ENCODE results near the gene THSD4.

The THSD4 gene

DNA sequence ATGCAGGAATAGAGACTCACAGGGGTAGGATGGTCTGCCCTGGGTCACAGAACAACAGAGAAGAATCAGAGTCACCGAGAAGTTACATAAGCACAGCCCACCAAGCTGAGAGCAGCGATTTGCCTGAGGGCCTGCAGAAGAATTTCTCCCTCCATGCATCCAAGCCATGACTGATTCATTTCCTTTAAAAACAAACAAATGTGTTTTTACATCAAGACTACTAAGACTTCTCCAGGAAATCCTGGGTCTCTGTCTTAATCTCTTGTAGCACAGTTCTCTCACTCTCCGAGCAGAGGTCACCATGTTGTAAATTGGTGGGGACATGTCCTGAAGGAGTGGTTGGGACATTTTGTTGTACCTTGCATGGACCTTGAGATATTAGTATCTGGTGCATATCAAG, 159.8 kb downstream of the THSD4 start:
- Histone ChIP-seq H3K4me1 (ENCODE audit: insufficient read depth, low read length) (peaks cover 18% of the 10 kb centered on the region), H3K4me3 (ENCODE audit: low read depth in 1 of 2, low read length in 2 of 2) (no peak overlapping the region), H3K27ac (ENCODE audit: low read depth, low read length) (no peak overlapping the region), H3K9ac (ENCODE audit: low read length) (no peak overlapping the region), H3K27me3 (ENCODE audit: control insufficient read depth in 1 of 2, insufficient read depth in 2 of 2, low read length in 2 of 2) (no peaks in the 10 kb centered on the region), H3K9me3 (ENCODE audit: low read length) (no peaks in the 10 kb centered on the region), H3K36me3 (ENCODE audit: insufficient read depth, low read length) (no peaks in the 10 kb centered on the region)

GRCh38 chr15:71275566-71276335, 160.5 kb downstream of the THSD4 start:
- Histone ChIP-seq H3K9ac (ENCODE audit: low read length) (no peak overlapping the region), H3K4me1 (ENCODE audit: insufficient read depth, low read length) (peaks cover 18% of the 10 kb centered on the region), H3K27ac (ENCODE audit: low read depth, low read length) (no peak overlapping the region), H3K27me3 (ENCODE audit: control insufficient read depth in 1 of 2, insufficient read depth in 2 of 2, low read length in 2 of 2) (no peaks in the 10 kb centered on the region), H3K4me3 (ENCODE audit: low read depth in 1 of 2, low read length in 2 of 2) (no peak overlapping the region), H3K36me3 (ENCODE audit: insufficient read depth, low read length) (no peaks in the 10 kb centered on the region), H3K9me3 (ENCODE audit: low read length) (no peaks in the 10 kb centered on the region)

GRCh38 chr15:71276336-71276665, 161.0 kb downstream of the THSD4 start:
- no peaks in the 10 kb centered on the region for H3K9me3 ChIP-seq (ENCODE audit: low read length)
- no peak overlapping the region for H3K27ac ChIP-seq (ENCODE audit: low read depth, low read length)
- H3K4me1 ChIP-seq (ENCODE audit: insufficient read depth, low read length) = peaks cover 18% of the 10 kb centered on the region
- H3K36me3 ChIP-seq (ENCODE audit: insufficient read depth, low read length) = no peaks in the 10 kb centered on the region
- no peaks in the 10 kb centered on the region for H3K27me3 ChIP-seq (ENCODE audit: control insufficient read depth in 1 of 2, insufficient read depth in 2 of 2, low read length in 2 of 2)
- no peak overlapping the region for H3K4me3 ChIP-seq (ENCODE audit: low read depth in 1 of 2, low read length in 2 of 2)
- H3K9ac ChIP-seq (ENCODE audit: low read length) = no peak overlapping the region

GRCh38 chr15:71278989-71279756, 163.9 kb downstream of the THSD4 start:
- Histone ChIP-seq H3K27ac (ENCODE audit: low read depth, low read length) (no peak overlapping the region), H3K4me1 (ENCODE audit: insufficient read depth, low read length) (peaks cover 18% of the 10 kb centered on the region), H3K36me3 (ENCODE audit: insufficient read depth, low read length) (no peaks in the 10 kb centered on the region), H3K9me3 (ENCODE audit: low read length) (no peaks in the 10 kb centered on the region), H3K9ac (ENCODE audit: low read length) (no peak overlapping the region), H3K4me3 (ENCODE audit: low read depth in 1 of 2, low read length in 2 of 2) (no peak overlapping the region), H3K27me3 (ENCODE audit: control insufficient read depth in 1 of 2, insufficient read depth in 2 of 2, low read length in 2 of 2) (no peaks in the 10 kb centered on the region)

DNA sequence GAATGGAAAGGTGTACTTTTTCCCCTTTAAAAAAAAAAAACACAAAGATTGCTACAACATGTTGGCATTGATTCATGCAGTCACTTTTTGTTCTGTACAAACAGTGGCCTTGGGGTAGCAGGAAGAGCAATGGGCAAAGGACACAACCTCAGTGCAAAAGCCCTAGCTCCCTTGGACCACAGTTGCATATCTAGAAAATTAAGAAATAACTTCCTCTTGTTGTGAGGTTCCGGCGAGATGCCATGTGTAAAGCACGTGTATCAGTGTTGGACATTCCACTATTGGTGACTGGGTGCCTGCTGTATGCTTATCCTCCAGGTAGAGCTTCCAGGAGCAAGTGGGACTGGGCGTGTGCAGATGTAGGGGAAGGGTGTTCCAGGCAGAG, 164.5 kb downstream of the THSD4 start:
- Histone ChIP-seq H3K36me3 (ENCODE audit: insufficient read depth, low read length) (no peaks in the 10 kb centered on the region), H3K4me1 (ENCODE audit: insufficient read depth, low read length) (peaks cover 18% of the 10 kb centered on the region), H3K27me3 (ENCODE audit: control insufficient read depth in 1 of 2, insufficient read depth in 2 of 2, low read length in 2 of 2) (no peaks in the 10 kb centered on the region), H3K9ac (ENCODE audit: low read length) (no peak overlapping the region), H3K27ac (ENCODE audit: low read depth, low read length) (no peak overlapping the region), H3K9me3 (ENCODE audit: low read length) (no peaks in the 10 kb centered on the region), H3K4me3 (ENCODE audit: low read depth in 1 of 2, low read length in 2 of 2) (no peak overlapping the region)

DNA sequence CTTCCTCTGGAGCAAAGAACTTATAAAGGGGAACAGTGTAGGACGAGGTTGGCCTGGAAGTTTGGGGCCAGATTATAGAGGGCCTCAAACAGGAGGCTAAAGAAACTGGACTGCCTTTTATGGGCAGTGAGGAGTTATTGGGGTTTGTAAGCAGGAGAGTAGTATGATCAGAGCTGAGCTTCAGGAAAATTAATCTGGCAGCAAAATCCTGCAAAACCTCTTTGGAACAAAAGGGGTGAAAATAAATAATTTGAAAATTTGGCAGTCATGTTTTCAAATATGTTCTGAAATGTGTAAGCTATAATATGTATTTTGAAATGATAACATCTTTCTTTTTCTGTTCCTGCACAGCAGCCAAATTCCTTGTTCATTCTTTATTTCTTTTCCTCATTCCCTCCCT, 164.9 kb downstream of the THSD4 start:
- Histone ChIP-seq H3K27ac (ENCODE audit: low read depth, low read length) (no peak overlapping the region), H3K36me3 (ENCODE audit: insufficient read depth, low read length) (no peaks in the 10 kb centered on the region), H3K27me3 (ENCODE audit: control insufficient read depth in 1 of 2, insufficient read depth in 2 of 2, low read length in 2 of 2) (no peaks in the 10 kb centered on the region), H3K4me1 (ENCODE audit: insufficient read depth, low read length) (peaks cover 18% of the 10 kb centered on the region), H3K9me3 (ENCODE audit: low read length) (no peaks in the 10 kb centered on the region), H3K9ac (ENCODE audit: low read length) (no peak overlapping the region), H3K4me3 (ENCODE audit: low read depth in 1 of 2, low read length in 2 of 2) (no peak overlapping the region)

- Histone ChIP-seq H3K9ac (ENCODE audit: low read length) (no peak overlapping the region), H3K4me1 (ENCODE audit: insufficient read depth, low read length) (peaks cover 18% of the 10 kb centered on the region), H3K27me3 (ENCODE audit: control insufficient read depth in 1 of 2, insufficient read depth in 2 of 2, low read length in 2 of 2) (no peaks in the 10 kb centered on the region), H3K36me3 (ENCODE audit: insufficient read depth, low read length) (no peaks in the 10 kb centered on the region), H3K4me3 (ENCODE audit: low read depth in 1 of 2, low read length in 2 of 2) (no peak overlapping the region), H3K27ac (ENCODE audit: low read depth, low read length) (no peak overlapping the region), H3K9me3 (ENCODE audit: low read length) (no peaks in the 10 kb centered on the region)
Observed at GRCh38 chr15:71281256-71281655, 166.0 kb downstream of the THSD4 start.

GRCh38 chr15:71282076-71282475, 166.8 kb downstream of the THSD4 start:
- H3K9ac ChIP-seq (ENCODE audit: low read length) = no peak overlapping the region
- no peaks in the 10 kb centered on the region for H3K36me3 ChIP-seq (ENCODE audit: insufficient read depth, low read length)
- H3K9me3 ChIP-seq (ENCODE audit: low read length) = no peaks in the 10 kb centered on the region
- H3K4me3 ChIP-seq (ENCODE audit: low read depth in 1 of 2, low read length in 2 of 2) = no peak overlapping the region
- H3K4me1 ChIP-seq (ENCODE audit: insufficient read depth, low read length) = peaks cover 18% of the 10 kb centered on the region
- H3K27me3 ChIP-seq (ENCODE audit: control insufficient read depth in 1 of 2, insufficient read depth in 2 of 2, low read length in 2 of 2) = no peaks in the 10 kb centered on the region
- H3K27ac ChIP-seq (ENCODE audit: low read depth, low read length) = no peak overlapping the region

- Histone ChIP-seq H3K9me3 (ENCODE audit: low read length) (no peaks in the 10 kb centered on the region), H3K36me3 (ENCODE audit: insufficient read depth, low read length) (no peaks in the 10 kb centered on the region), H3K9ac (ENCODE audit: low read length) (no peak overlapping the region), H3K4me3 (ENCODE audit: low read depth in 1 of 2, low read length in 2 of 2) (no peak overlapping the region), H3K27ac (ENCODE audit: low read depth, low read length) (no peak overlapping the region), H3K27me3 (ENCODE audit: control insufficient read depth in 1 of 2, insufficient read depth in 2 of 2, low read length in 2 of 2) (no peaks in the 10 kb centered on the region), H3K4me1 (ENCODE audit: insufficient read depth, low read length) (no peaks in the 10 kb centered on the region)
Observed at GRCh38 chr15:71288348-71288955, 173.2 kb downstream of the THSD4 start.

DNA sequence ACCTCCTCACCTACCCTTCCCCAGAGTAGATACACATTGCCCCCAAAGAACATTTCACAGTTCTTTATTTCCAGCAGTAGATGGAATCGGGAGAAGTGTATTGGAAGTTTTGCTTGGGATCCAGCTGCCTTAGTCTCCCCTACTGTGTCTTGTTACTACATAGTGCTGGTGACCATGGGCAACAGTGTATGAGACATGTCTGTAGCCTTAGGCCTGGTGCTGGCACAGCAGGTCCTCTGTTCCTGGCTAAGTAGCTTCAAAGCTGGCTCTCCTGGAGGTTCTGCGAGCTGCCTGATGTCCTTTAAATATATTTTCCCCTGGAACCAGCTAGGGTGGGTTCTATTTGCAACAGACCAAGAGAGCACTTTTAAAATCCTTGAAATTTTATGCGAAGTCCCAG, 174.7 kb downstream of the THSD4 start:
- Histone ChIP-seq H3K36me3 (ENCODE audit: insufficient read depth, low read length) (no peaks in the 10 kb centered on the region), H3K4me3 (ENCODE audit: low read depth in 1 of 2, low read length in 2 of 2) (no peak overlapping the region), H3K9ac (ENCODE audit: low read length) (no peak overlapping the region), H3K27me3 (ENCODE audit: control insufficient read depth in 1 of 2, insufficient read depth in 2 of 2, low read length in 2 of 2) (no peaks in the 10 kb centered on the region), H3K9me3 (ENCODE audit: low read length) (no peaks in the 10 kb centered on the region), H3K4me1 (ENCODE audit: insufficient read depth, low read length) (peaks cover 7% of the 10 kb centered on the region), H3K27ac (ENCODE audit: low read depth, low read length) (no peak overlapping the region)

DNA sequence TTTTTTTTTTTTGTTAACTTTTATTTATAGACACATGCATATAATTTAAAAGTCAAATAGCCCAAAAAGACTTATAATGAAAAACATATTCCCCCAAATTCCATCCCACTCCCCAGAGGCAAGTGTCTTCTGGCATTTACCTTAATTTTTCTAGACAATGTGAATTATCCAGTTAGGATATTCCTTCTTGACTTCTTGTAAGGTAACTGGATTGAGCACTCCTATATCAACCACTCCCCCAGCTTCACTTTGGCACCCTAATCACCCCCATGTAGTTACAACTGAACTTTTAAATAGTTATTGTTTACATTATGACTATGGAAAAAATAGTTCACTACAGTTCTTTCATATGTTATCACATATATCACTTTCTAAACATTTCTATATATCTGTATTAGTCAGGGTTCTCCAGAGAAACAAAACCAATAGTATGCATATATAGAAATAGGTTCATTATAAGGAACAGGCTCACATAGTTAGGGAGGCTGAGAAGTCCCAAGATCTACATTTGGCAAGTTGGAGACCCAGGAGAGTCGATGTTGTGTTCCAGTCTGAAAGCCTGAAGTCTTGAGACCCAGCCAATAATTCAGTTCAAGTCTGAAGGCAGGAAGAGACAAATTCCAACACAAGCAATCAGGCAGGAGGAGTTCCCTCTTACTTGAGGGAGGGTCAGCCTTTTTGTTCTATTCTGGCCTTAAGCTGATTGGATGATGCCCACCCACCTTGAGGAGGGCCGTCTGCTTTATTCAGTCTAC, 175.8 kb downstream of the THSD4 start:
- no peaks in the 10 kb centered on the region for H3K27me3 ChIP-seq (ENCODE audit: control insufficient read depth in 1 of 2, insufficient read depth in 2 of 2, low read length in 2 of 2)
- H3K27ac ChIP-seq (ENCODE audit: low read depth, low read length) = no peak overlapping the region
- H3K9ac ChIP-seq (ENCODE audit: low read length) = no peak overlapping the region
- H3K4me3 ChIP-seq (ENCODE audit: low read depth in 1 of 2, low read length in 2 of 2) = no peak overlapping the region
- H3K4me1 ChIP-seq (ENCODE audit: insufficient read depth, low read length) = peaks cover 13% of the 10 kb centered on the region
- no peaks in the 10 kb centered on the region for H3K36me3 ChIP-seq (ENCODE audit: insufficient read depth, low read length)
- no peaks in the 10 kb centered on the region for H3K9me3 ChIP-seq (ENCODE audit: low read length)

Data from muscle layer of colon (tissue), 2 donors.